GM12878 (cell line): ENCODE results near the gene ESRRB. TPM values are rescaled to one million over a fixed set of nuclear protein-coding genes. Genes with fewer than 3 reads are reported as not detected.

Experiments
- ATAC-seq: fragments of 200-7000 bp; cut with Tn5 transposase; 3 replicates; pipeline ENCODE4 v1.9.1; 2020; ENCODE audit warnings: mild to moderate bottlenecking, moderate library complexity
- BruUV-seq: library from RNA; stranded (reverse); fragments of 400-500 nt; replicated peaks from 2 replicates; lab custom pipeline; 2021; lab: Mats Ljungman, UMichigan
- CTCF ChIA-PET: fragments of 300-600 bp; sonication (Branson Sonifier 250); formaldehyde crosslinking; extraction: SDS; loops from one replicate; lab custom pipeline; 2021; ENCODE audit warnings: inconsistent platforms; lab: Yijun Ruan, JAX
- POLR2A ChIA-PET: fragments of 350-600 bp; formaldehyde crosslinking; extraction: SDS; loops from one replicate; lab custom pipeline; 2021; ENCODE audit warnings: inconsistent platforms; lab: Charles Lee
- RAD21 ChIA-PET: fragments of 300-600 bp; sonication (Branson Sonifier 250); formaldehyde crosslinking; loops from one replicate; lab custom pipeline; 2023; ENCODE audit warnings: antibody characterized with exemption; ENCODE audit not compliant: unreplicated experiment; lab: Charles Lee
- SMC1A ChIA-PET: fragments of 300-600 bp; sonication (Branson Sonifier 250); formaldehyde crosslinking; loops from one replicate; lab custom pipeline; 2023; ENCODE audit not compliant: unreplicated experiment, uncharacterized antibody; lab: Charles Lee
- DNase-seq: peaks from one replicate; pipeline ENCODE4 v3.0.0-alpha.2; 2011; ENCODE audit warnings: low read depth, low spot score
- FAIRE-seq: peaks from 3 replicates; lab custom pipeline; 2011; peaks lifted over from hg19 to GRCh38; lab: Jason Lieb, UNC
- H2AFZ ChIP-seq: 2 replicates; pipeline ENCODE4 v1.6.0; 2011; ENCODE audit warnings: low read depth, low read length, control low read depth; ENCODE audit not compliant: control insufficient read depth
- H3K27ac ChIP-seq: 2 replicates; pipeline ENCODE4 v1.5.1; 2011; ENCODE audit warnings: control low read depth; ENCODE audit not compliant: control insufficient read depth, insufficient read depth
- H3K27me3 ChIP-seq, 2 experiments: replicated peaks in 1 of 2; 2 replicates each; pipeline versions ENCODE4 v1.6.0 to v1.6.1; 2011; ENCODE audit warnings: low read length in 1 of 2; ENCODE audit not compliant: control insufficient read depth in 2 of 2, insufficient read depth in 2 of 2
- H3K36me3 ChIP-seq, 2 experiments: 2 replicates each; pipeline ENCODE4 v1.5.1; 2011; ENCODE audit warnings: low read length in 1 of 2; ENCODE audit not compliant: control insufficient read depth in 2 of 2, insufficient read depth in 2 of 2
- H3K4me1 ChIP-seq: 2 replicates; pipeline ENCODE4 v1.6.1; 2011; ENCODE audit warnings: mild to moderate bottlenecking, low read length, moderate library complexity, mixed read lengths; ENCODE audit not compliant: control insufficient read depth, insufficient read depth
- H3K4me2 ChIP-seq: 2 replicates; pipeline ENCODE4 v1.6.0; 2011; ENCODE audit warnings: control low read depth; ENCODE audit not compliant: control insufficient read depth, insufficient read depth
- H3K4me3 ChIP-seq: fragments of 200-600 bp; sonication (generic); 2 replicates; pipeline ENCODE4 v1.5.1; 2016
- H3K79me2 ChIP-seq: 2 replicates; pipeline ENCODE4 v1.6.0; 2011; ENCODE audit warnings: low read length; ENCODE audit not compliant: control insufficient read depth, insufficient read depth
- H3K9ac ChIP-seq: 2 replicates; pipeline ENCODE4 v1.8.0; 2011; ENCODE audit warnings: low read length, control low read depth, mixed read lengths; ENCODE audit not compliant: control insufficient read depth, insufficient read depth
- H3K9me3 ChIP-seq: replicated peaks from 3 replicates; pipeline ENCODE4 v1.5.1; 2011; ENCODE audit warnings: mild to moderate bottlenecking, low read length; ENCODE audit not compliant: control insufficient read depth, insufficient read depth
- H4K20me1 ChIP-seq: 2 replicates; pipeline ENCODE4 v1.6.0; 2011; ENCODE audit not compliant: control insufficient read depth, insufficient read depth
- ATF7 ChIP-seq: fragments of 450-650 bp; IDR thresholded peaks from 2 replicates; pipeline ENCODE4 v1.6.1; 2016; ENCODE audit warnings: low read depth, mild to moderate bottlenecking
- CREB1 ChIP-seq: IDR thresholded peaks from 2 replicates; pipeline ENCODE4 v1.6.1; 2012; ENCODE audit warnings: low read depth, mild to moderate bottlenecking, inconsistent platforms
- EZH2 ChIP-seq: IDR thresholded peaks from 2 replicates; pipeline ENCODE4 v1.6.1; 2012; ENCODE audit warnings: low read depth, mild to moderate bottlenecking, control low read depth, inconsistent platforms, low read length, borderline replicate concordance; ENCODE audit not compliant: control insufficient read depth
- KLF5 ChIP-seq: fragments of 450-650 bp; IDR thresholded peaks from 2 replicates; pipeline ENCODE4 v1.6.1; 2014; ENCODE audit warnings: mild to moderate bottlenecking; ENCODE audit not compliant: partially characterized antibody
- NR2C2 ChIP-seq: IDR thresholded peaks from 2 replicates; pipeline ENCODE4 v1.6.1; 2011; ENCODE audit warnings: borderline replicate concordance, low read depth; ENCODE audit not compliant: control insufficient read depth, insufficient read length
- RELA ChIP-seq: fragments of 450-650 bp; IDR thresholded peaks from 2 replicates; pipeline ENCODE4 v1.8.0; 2014; ENCODE audit warnings: borderline replicate concordance; ENCODE audit not compliant: partially characterized antibody
- SREBF2 ChIP-seq: IDR thresholded peaks from 2 replicates; pipeline ENCODE4 v1.6.1; 2012; ENCODE audit warnings: mild to moderate bottlenecking, low read length
- ZBED1 ChIP-seq: IDR thresholded peaks from 2 replicates; pipeline ENCODE4 v1.6.1; 2016; ENCODE audit warnings: borderline replicate concordance
- WGBS: methylation state at CpG from one replicate; pipeline ENCODE4 v1.1.6; 2016; ENCODE audit warnings: low lambda C conversion rate; ENCODE audit not compliant: insufficient replicate concordance, insufficient coverage; ENCODE audit errors: missing lambda C conversion rate; 5-methylcytosine and 5-hydroxymethylcytosine counted together
- in situ Hi-C: fragments of 300-500 bp; cut with MboI; formaldehyde crosslinking; loops from 9 replicates; pipeline ENCODE4 v1.14.3; 2018; ENCODE audit warnings: mixed read lengths
- intact Hi-C: fragments of 100-400 bp; cut with micrococcal nuclease; formaldehyde crosslinking; loops from one replicate; pipeline ENCODE4 v1.14.2; 2022; ENCODE audit not compliant: unreplicated experiment
- polyA plus RNA-seq, 11 experiments: library from polyadenylated mRNA; depleted of rRNA in 4 of 11; unstranded in 6 of 11; stranded (reverse) in 5 of 11; fragments of >200 nt; fragmentation: Nextera tagmentation in 4 of 11; fragmentation: Illumina TruSeq in 1 of 11; extraction: Ambion mirVana in 4 of 11; extraction: Trizol in 1 of 11; gene quantifications; 1 replicate in 1 of 11; 2 replicates in 10 of 11; pipeline versions ENCODE4 v1.2.1 to v1.2.3, GENCODE V29; 2011 to 2016; ENCODE audit warnings: inconsistent platforms in 2 of 11, missing spikeins in 2 of 11, low read depth in 1 of 11
- total RNA-seq, 4 experiments: library from RNA; depleted of rRNA in 3 of 4; stranded (reverse); fragments of >200 nt in 3 of 4; fragmentation: Illumina TruSeq in 1 of 4; extraction: Trizol in 1 of 4; gene quantifications; 2 replicates each; pipeline versions ENCODE4 v1.2.1 to v1.2.3, GENCODE V29; 2013 to 2021
- TF ChIP-seq, protein P1 (sequence below): fragments of 450-650 bp; IDR thresholded peaks from 2 replicates; pipeline ENCODE4 v1.6.1; 2016; ENCODE audit warnings: mild to moderate bottlenecking, moderate library complexity, borderline replicate concordance
- TF ChIP-seq, protein P2 (sequence below): fragments of 450-650 bp; IDR thresholded peaks from 2 replicates; pipeline ENCODE4 v1.6.1; 2017; ENCODE audit warnings: mild to moderate bottlenecking, moderate library complexity

Gene ESRRB
- total and polyA plus RNA-seq, 10 of the 15 experiments (the other 5 are each of a cell fraction or from before 2014, with no cell fraction given), result 0.03 to 0.73 (median 0.11) TPM; not detected in 6

DNA sequence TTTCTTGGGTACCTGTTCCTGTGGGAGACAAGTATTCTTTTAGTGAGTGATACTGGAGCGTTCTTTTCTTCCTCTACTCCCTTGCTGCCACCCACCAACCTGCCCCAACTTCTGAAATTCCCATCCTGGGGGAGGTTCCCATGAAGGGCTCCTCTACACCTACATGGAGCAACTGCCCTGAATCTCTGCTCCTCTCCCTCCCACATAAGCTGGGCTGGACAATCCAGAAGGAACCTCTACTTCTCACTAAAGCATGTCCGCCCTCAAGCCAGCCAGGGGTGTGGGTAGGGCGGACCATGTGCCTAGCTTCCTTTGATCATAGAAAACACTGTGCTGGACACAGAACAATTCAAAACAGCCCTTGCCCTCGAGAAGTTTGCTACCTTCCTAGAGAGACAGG lies 25.9 kb upstream of the ESRRB start:
- ChIA-PET SMC1A (interaction anchor here (0.6 to 4.7 kb wide), 3 partner anchors 154 to 298 kb away, joined by 3 to 78 read pairs (median 53); no protein-coding TSS in a partner anchor), CTCF (interaction anchor here (0.6 to 6.4 kb wide), 5 partner anchors 18 to 297 kb away, joined by 3 to 165 read pairs (median 3); no protein-coding TSS in a partner anchor)
- FAIRE-seq, result no peak
- no peak for TF ChIP-seq EZH2
- TF ChIP-seq NR2C2, result no peak
- TF ChIP-seq SREBF2, result no peak
- no peak for TF ChIP-seq KLF5
- no peak for TF ChIP-seq ATF7
- TF ChIP-seq, protein P1, sequence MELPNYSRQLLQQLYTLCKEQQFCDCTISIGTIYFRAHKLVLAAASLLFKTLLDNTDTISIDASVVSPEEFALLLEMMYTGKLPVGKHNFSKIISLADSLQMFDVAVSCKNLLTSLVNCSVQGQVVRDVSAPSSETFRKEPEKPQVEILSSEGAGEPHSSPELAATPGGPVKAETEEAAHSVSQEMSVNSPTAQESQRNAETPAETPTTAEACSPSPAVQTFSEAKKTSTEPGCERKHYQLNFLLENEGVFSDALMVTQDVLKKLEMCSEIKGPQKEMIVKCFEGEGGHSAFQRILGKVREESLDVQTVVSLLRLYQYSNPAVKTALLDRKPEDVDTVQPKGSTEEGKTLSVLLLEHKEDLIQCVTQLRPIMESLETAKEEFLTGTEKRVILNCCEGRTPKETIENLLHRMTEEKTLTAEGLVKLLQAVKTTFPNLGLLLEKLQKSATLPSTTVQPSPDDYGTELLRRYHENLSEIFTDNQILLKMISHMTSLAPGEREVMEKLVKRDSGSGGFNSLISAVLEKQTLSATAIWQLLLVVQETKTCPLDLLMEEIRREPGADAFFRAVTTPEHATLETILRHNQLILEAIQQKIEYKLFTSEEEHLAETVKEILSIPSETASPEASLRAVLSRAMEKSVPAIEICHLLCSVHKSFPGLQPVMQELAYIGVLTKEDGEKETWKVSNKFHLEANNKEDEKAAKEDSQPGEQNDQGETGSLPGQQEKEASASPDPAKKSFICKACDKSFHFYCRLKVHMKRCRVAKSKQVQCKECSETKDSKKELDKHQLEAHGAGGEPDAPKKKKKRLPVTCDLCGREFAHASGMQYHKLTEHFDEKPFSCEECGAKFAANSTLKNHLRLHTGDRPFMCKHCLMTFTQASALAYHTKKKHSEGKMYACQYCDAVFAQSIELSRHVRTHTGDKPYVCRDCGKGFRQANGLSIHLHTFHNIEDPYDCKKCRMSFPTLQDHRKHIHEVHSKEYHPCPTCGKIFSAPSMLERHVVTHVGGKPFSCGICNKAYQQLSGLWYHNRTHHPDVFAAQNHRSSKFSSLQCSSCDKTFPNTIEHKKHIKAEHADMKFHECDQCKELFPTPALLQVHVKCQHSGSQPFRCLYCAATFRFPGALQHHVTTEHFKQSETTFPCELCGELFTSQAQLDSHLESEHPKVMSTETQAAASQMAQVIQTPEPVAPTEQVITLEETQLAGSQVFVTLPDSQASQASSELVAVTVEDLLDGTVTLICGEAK, result no peak
- TF ChIP-seq, protein P2, sequence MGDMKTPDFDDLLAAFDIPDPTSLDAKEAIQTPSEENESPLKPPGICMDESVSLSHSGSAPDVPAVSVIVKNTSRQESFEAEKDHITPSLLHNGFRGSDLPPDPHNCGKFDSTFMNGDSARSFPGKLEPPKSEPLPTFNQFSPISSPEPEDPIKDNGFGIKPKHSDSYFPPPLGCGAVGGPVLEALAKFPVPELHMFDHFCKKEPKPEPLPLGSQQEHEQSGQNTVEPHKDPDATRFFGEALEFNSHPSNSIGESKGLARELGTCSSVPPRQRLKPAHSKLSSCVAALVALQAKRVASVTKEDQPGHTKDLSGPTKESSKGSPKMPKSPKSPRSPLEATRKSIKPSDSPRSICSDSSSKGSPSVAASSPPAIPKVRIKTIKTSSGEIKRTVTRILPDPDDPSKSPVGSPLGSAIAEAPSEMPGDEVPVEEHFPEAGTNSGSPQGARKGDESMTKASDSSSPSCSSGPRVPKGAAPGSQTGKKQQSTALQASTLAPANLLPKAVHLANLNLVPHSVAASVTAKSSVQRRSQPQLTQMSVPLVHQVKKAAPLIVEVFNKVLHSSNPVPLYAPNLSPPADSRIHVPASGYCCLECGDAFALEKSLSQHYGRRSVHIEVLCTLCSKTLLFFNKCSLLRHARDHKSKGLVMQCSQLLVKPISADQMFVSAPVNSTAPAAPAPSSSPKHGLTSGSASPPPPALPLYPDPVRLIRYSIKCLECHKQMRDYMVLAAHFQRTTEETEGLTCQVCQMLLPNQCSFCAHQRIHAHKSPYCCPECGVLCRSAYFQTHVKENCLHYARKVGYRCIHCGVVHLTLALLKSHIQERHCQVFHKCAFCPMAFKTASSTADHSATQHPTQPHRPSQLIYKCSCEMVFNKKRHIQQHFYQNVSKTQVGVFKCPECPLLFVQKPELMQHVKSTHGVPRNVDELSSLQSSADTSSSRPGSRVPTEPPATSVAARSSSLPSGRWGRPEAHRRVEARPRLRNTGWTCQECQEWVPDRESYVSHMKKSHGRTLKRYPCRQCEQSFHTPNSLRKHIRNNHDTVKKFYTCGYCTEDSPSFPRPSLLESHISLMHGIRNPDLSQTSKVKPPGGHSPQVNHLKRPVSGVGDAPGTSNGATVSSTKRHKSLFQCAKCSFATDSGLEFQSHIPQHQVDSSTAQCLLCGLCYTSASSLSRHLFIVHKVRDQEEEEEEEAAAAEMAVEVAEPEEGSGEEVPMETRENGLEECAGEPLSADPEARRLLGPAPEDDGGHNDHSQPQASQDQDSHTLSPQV, result no peak
- TF ChIP-seq ZBED1, result no peak
- TF ChIP-seq RELA, result no peak
- no peak for TF ChIP-seq CREB1

More for the DNA sequence above, 25.9 kb upstream of the ESRRB start:
- H3K27me3 ChIP-seq, result no peaks in the 10 kb centered on the region
- ATAC-seq (no peak), DNase-seq (no peak)
- H3K4me1 ChIP-seq, result 0 out of 2 replicates have a peak, but pooled peaks cover 3% of the 10 kb centered on the region
- WGBS, result 22% methylated on average over 4 of the region's 4 CpGs
- no peak overlapping the region for H3K9ac ChIP-seq
- POLR2A ChIA-PET, result interaction anchor here (0.8 kb wide), 1 partner anchor 198 kb away, joined by 3 read pairs; no protein-coding TSS in a partner anchor
- RAD21 ChIA-PET, result interaction anchor here (0.9 to 4.1 kb wide), 3 partner anchors 156 to 299 kb away, joined by 3 to 24 read pairs (median 5); no protein-coding TSS in a partner anchor
- no peak overlapping the region for H3K4me3 ChIP-seq
- no peak overlapping the region for H2AFZ ChIP-seq
- no peaks in the 10 kb centered on the region for H3K9me3 ChIP-seq
- no peaks in the 10 kb centered on the region for H4K20me1 ChIP-seq
- no peaks in the 10 kb centered on the region for H3K36me3 ChIP-seq
- H3K79me2 ChIP-seq, result no peaks in the 10 kb centered on the region
- no peak overlapping the region for H3K27ac ChIP-seq
- intact Hi-C loops, result loop anchor here (5.0 to 10.0 kb wide), 2 partner anchors 148 to 195 kb away; partner anchors contain the start of gene GPATCH2L
- H3K4me2 ChIP-seq, result no peak overlapping the region
- BruUV-seq, result no TSS peak
- in situ Hi-C loops, result loop anchor here (10.0 kb wide), 1 partner anchor 295 kb away; no protein-coding TSS in a partner anchor
